ENCODE measurements around the gene ZNF497. TPM values are rescaled to one million over a fixed set of nuclear protein-coding genes. Genes with fewer than 3 reads are reported as not detected.
A peak's percentile ranks its signal among the peaks of the same experiment; 100 is the strongest.

ZNF497 gene
- total and polyA plus RNA-seq, 4 donors: 3.7 to 9.1 (median 5.9) TPM

GRCh38 chr19:58355908-58356765 lies 6.4 kb downstream of the ZNF497 start:
- peak in 2 of 6 donors; percentile 46 to 60 for DNase-seq (ENCODE audit: low read depth in 4 of 6, low spot score in 6 of 6)
- H3K4me3 ChIP-seq (ENCODE audit: low read depth, low read length): no peak overlapping the region
- H3K36me3 ChIP-seq (ENCODE audit: control insufficient read depth, insufficient read depth, low read length): peaks cover 66% of the 10 kb centered on the region
- peaks cover 17% of the 10 kb centered on the region for H3K4me1 ChIP-seq (ENCODE audit: control insufficient read depth, insufficient read depth, low read length)
- WGBS (ENCODE audit: insufficient coverage): 38% methylated on average over 94 of the region's 94 CpGs
- H3K9me3 ChIP-seq (ENCODE audit: control insufficient read depth, insufficient read depth, low read length): no peaks in the 10 kb centered on the region
- H3K27me3 ChIP-seq (ENCODE audit: control insufficient read depth, insufficient read depth, low read length): peaks cover 16% of the 10 kb centered on the region
- no peak overlapping the region for H3K27ac ChIP-seq (ENCODE audit: low read depth, low read length)

GRCh38 chr19:58355215-58355796 lies 7.2 kb downstream of the ZNF497 start:
- peaks cover 24% of the 10 kb centered on the region for H3K27me3 ChIP-seq (ENCODE audit: control insufficient read depth, insufficient read depth, low read length)
- peaks cover 23% of the 10 kb centered on the region for H3K4me1 ChIP-seq (ENCODE audit: control insufficient read depth, insufficient read depth, low read length)
- no peaks in the 10 kb centered on the region for H3K9me3 ChIP-seq (ENCODE audit: control insufficient read depth, insufficient read depth, low read length)
- H3K27ac ChIP-seq (ENCODE audit: low read depth, low read length): no peak overlapping the region
- H3K4me3 ChIP-seq (ENCODE audit: low read depth, low read length): no peak overlapping the region
- WGBS (ENCODE audit: insufficient coverage): 94% methylated on average over 7 of the region's 10 CpGs
- peaks cover 70% of the 10 kb centered on the region for H3K36me3 ChIP-seq (ENCODE audit: control insufficient read depth, insufficient read depth, low read length)
- DNase-seq (ENCODE audit: low read depth in 4 of 6, low spot score in 6 of 6): no peak

- H3K27me3 ChIP-seq (ENCODE audit: control insufficient read depth, insufficient read depth, low read length): peaks cover 31% of the 10 kb centered on the region
- H3K36me3 ChIP-seq (ENCODE audit: control insufficient read depth, insufficient read depth, low read length): peaks cover 70% of the 10 kb centered on the region
- H3K4me3 ChIP-seq (ENCODE audit: low read depth, low read length): no peak overlapping the region
- no peak for DNase-seq (ENCODE audit: low read depth in 4 of 6, low spot score in 6 of 6)
- no peak overlapping the region for H3K27ac ChIP-seq (ENCODE audit: low read depth, low read length)
- 87% methylated on average over 6 of the region's 6 CpGs for WGBS (ENCODE audit: insufficient coverage)
- H3K9me3 ChIP-seq (ENCODE audit: control insufficient read depth, insufficient read depth, low read length): no peaks in the 10 kb centered on the region
- peaks cover 29% of the 10 kb centered on the region for H3K4me1 ChIP-seq (ENCODE audit: control insufficient read depth, insufficient read depth, low read length)
Measured at GRCh38 chr19:58354478-58355030, 8.0 kb downstream of the ZNF497 start.

- DNase-seq (ENCODE audit: low read depth in 4 of 6, low spot score in 6 of 6): no peak
- Histone ChIP-seq H3K27me3 (ENCODE audit: control insufficient read depth, insufficient read depth, low read length) (peaks cover 38% of the 10 kb centered on the region), H3K4me3 (ENCODE audit: low read depth, low read length) (no peak overlapping the region), H3K27ac (ENCODE audit: low read depth, low read length) (no peak overlapping the region), H3K4me1 (ENCODE audit: control insufficient read depth, insufficient read depth, low read length) (peaks cover 28% of the 10 kb centered on the region), H3K36me3 (ENCODE audit: control insufficient read depth, insufficient read depth, low read length) (peaks cover 65% of the 10 kb centered on the region), H3K9me3 (ENCODE audit: control insufficient read depth, insufficient read depth, low read length) (no peaks in the 10 kb centered on the region)
- 91% methylated on average over 13 of the region's 15 CpGs for WGBS (ENCODE audit: insufficient coverage)
Measured at GRCh38 chr19:58353717-58354477, 8.7 kb downstream of the ZNF497 start.

- H3K27me3 ChIP-seq (ENCODE audit: control insufficient read depth, insufficient read depth, low read length): peaks cover 44% of the 10 kb centered on the region
- H3K4me3 ChIP-seq (ENCODE audit: low read depth, low read length): no peak within 1 kb of the TSS
- H3K36me3 ChIP-seq (ENCODE audit: control insufficient read depth, insufficient read depth, low read length): peaks cover 56% of the 10 kb centered on the region
- H3K9me3 ChIP-seq (ENCODE audit: control insufficient read depth, insufficient read depth, low read length): no peaks in the 10 kb centered on the region
- H3K4me1 ChIP-seq (ENCODE audit: control insufficient read depth, insufficient read depth, low read length): peaks cover 26% of the 10 kb centered on the region
- H3K27ac ChIP-seq (ENCODE audit: low read depth, low read length): no peak within 1 kb of the TSS
- no peak for DNase-seq (ENCODE audit: low read depth in 4 of 6, low spot score in 6 of 6)
- 86% methylated on average over 22 of the region's 26 CpGs for WGBS (ENCODE audit: insufficient coverage)
Measured at GRCh38 chr19:58352760-58353671, 9.5 kb downstream of the ZNF497 start, which contains the start of gene A1BG. Gene A1BG, minus strand, starts transcription at chr19:58353492. Its CDS starts 55 bp downstream, at chr19:58353437.

- no peak for DNase-seq (ENCODE audit: low read depth in 4 of 6, low spot score in 6 of 6)
- no peak overlapping the region for H3K4me3 ChIP-seq (ENCODE audit: low read depth, low read length)
- peaks cover 48% of the 10 kb centered on the region for H3K36me3 ChIP-seq (ENCODE audit: control insufficient read depth, insufficient read depth, low read length)
- peaks cover 48% of the 10 kb centered on the region for H3K27me3 ChIP-seq (ENCODE audit: control insufficient read depth, insufficient read depth, low read length)
- no peak overlapping the region for H3K27ac ChIP-seq (ENCODE audit: low read depth, low read length)
- 82% methylated on average over 20 of the region's 23 CpGs for WGBS (ENCODE audit: insufficient coverage)
- peaks cover 30% of the 10 kb centered on the region for H3K4me1 ChIP-seq (ENCODE audit: control insufficient read depth, insufficient read depth, low read length)
- H3K9me3 ChIP-seq (ENCODE audit: control insufficient read depth, insufficient read depth, low read length): no peaks in the 10 kb centered on the region
Measured at GRCh38 chr19:58351990-58352755, 10.4 kb downstream of the ZNF497 start.

- Histone ChIP-seq H3K9me3 (ENCODE audit: control insufficient read depth, insufficient read depth, low read length) (no peaks in the 10 kb centered on the region), H3K27me3 (ENCODE audit: control insufficient read depth, insufficient read depth, low read length) (peaks cover 54% of the 10 kb centered on the region), H3K4me3 (ENCODE audit: low read depth, low read length) (no peak overlapping the region), H3K27ac (ENCODE audit: low read depth, low read length) (no peak overlapping the region), H3K4me1 (ENCODE audit: control insufficient read depth, insufficient read depth, low read length) (peaks cover 31% of the 10 kb centered on the region), H3K36me3 (ENCODE audit: control insufficient read depth, insufficient read depth, low read length) (peaks cover 41% of the 10 kb centered on the region)
- WGBS (ENCODE audit: insufficient coverage): 84% methylated on average over 7 of the region's 9 CpGs
- no peak for DNase-seq (ENCODE audit: low read depth in 4 of 6, low spot score in 6 of 6)
Measured at GRCh38 chr19:58351558-58351878, 11.0 kb downstream of the ZNF497 start.

- DNase-seq (ENCODE audit: low read depth in 4 of 6, low spot score in 6 of 6): no peak
- H3K4me1 ChIP-seq (ENCODE audit: control insufficient read depth, insufficient read depth, low read length): peaks cover 31% of the 10 kb centered on the region
- H3K9me3 ChIP-seq (ENCODE audit: control insufficient read depth, insufficient read depth, low read length): no peaks in the 10 kb centered on the region
- 70% methylated on average over 33 of the region's 34 CpGs for WGBS (ENCODE audit: insufficient coverage)
- H3K36me3 ChIP-seq (ENCODE audit: control insufficient read depth, insufficient read depth, low read length): peaks cover 36% of the 10 kb centered on the region
- H3K4me3 ChIP-seq (ENCODE audit: low read depth, low read length): no peak overlapping the region
- H3K27ac ChIP-seq (ENCODE audit: low read depth, low read length): no peak overlapping the region
- peaks cover 57% of the 10 kb centered on the region for H3K27me3 ChIP-seq (ENCODE audit: control insufficient read depth, insufficient read depth, low read length)
Measured at GRCh38 chr19:58350871-58351557, 11.5 kb downstream of the ZNF497 start.
